Erythroblast (primary cell): Measurements from ENCODE around the gene OVCA2.

Experiments
- GATA1 ChIP-seq: IDR thresholded peaks from 2 replicates; pipeline ENCODE4 v1.6.1; 2011; ENCODE audit warnings: low read depth, mild to moderate bottlenecking, control low read depth, low read length, moderate library complexity
- POLR2A ChIP-seq: IDR thresholded peaks from 2 replicates; pipeline ENCODE4 v1.6.1; 2011; ENCODE audit warnings: mild to moderate bottlenecking, low read length

GRCh38 chr17:2023692-2024571, 17.9 kb upstream of the OVCA2 start:
- TF ChIP-seq POLR2A, result no peak
- no peak for TF ChIP-seq GATA1
